K562 (cell line): ENCODE data around the gene C12orf42. TPM values are rescaled to one million over a fixed set of nuclear protein-coding genes. Genes with fewer than 3 reads are reported as not detected.

Experiments
- BRD9 ChIP-seq: fragments of 450-650 bp; IDR thresholded peaks from 2 replicates; pipeline ENCODE4 v1.6.1; 2018; ENCODE audit warnings: low read depth; ENCODE audit not compliant: partially characterized antibody
- CAMTA2 ChIP-seq: fragments of 250-450 bp; sonication (Bioruptor Pico); conservative IDR thresholded peaks from 2 replicates; pipeline ENCODE4 v1.5.1; 2022
- CBX5 ChIP-seq: IDR thresholded peaks from 2 replicates; pipeline ENCODE4 v1.6.1; 2014; ENCODE audit warnings: low read depth, borderline replicate concordance
- KDM2B ChIP-seq: fragments of 250-450 bp; sonication (Bioruptor Pico); IDR thresholded peaks from 2 replicates; pipeline ENCODE4 v1.8.0; 2021; ENCODE audit warnings: mild to moderate bottlenecking, moderate library complexity
- RBM15 ChIP-seq: fragments of 200-400 bp; formaldehyde crosslinking; IDR thresholded peaks from 2 replicates; pipeline ENCODE4 v1.6.1; 2018; ENCODE audit warnings: mild to moderate bottlenecking, low read length, moderate library complexity; ENCODE audit not compliant: insufficient read depth
- USF1 ChIP-seq: sonication (generic); formaldehyde crosslinking; IDR thresholded peaks from 2 replicates; pipeline ENCODE4 v1.9.0; 2022; ENCODE audit warnings: mild to moderate bottlenecking, missing genetic modification reagents
- ZBTB26 ChIP-seq: fragments of 450-650 bp; formaldehyde crosslinking; IDR thresholded peaks from 2 replicates; pipeline ENCODE4 v1.4.0; 2022; ENCODE audit warnings: missing genetic modification characterization
- ZEB2 ChIP-seq: fragments of 450-650 bp; IDR thresholded peaks from 2 replicates; pipeline ENCODE4 v1.6.1; 2016
- ZNF518B ChIP-seq: fragments of 250-450 bp; sonication (Bioruptor Pico); IDR thresholded peaks from 2 replicates; pipeline ENCODE4 v1.5.0; 2021; ENCODE audit warnings: mild to moderate bottlenecking, moderate library complexity
- polyA plus RNA-seq, 8 experiments: library from polyadenylated mRNA; depleted of rRNA in 4 of 8; stranded (reverse) in 5 of 8; unstranded in 3 of 8; fragments of >200 nt; fragmentation: Nextera tagmentation in 2 of 8; fragmentation: Illumina TruSeq in 1 of 8; extraction: Ambion mirVana in 2 of 8; extraction: Trizol in 1 of 8; gene quantifications; 2 replicates each; pipeline versions ENCODE4 v1.2.1 to v1.2.3, GENCODE V29; 2011 to 2014; ENCODE audit warnings: inconsistent platforms in 1 of 8, missing spikeins in 1 of 8
- total RNA-seq, 7 experiments: library from RNA; depleted of rRNA in 6 of 7; stranded (reverse); fragments of >200 nt in 6 of 7; fragmentation: Illumina TruSeq in 2 of 7; extraction: Trizol in 2 of 7; gene quantifications; 2 replicates each; pipeline versions ENCODE4 v1.2.1 to v1.2.3, GENCODE V29; 2011 to 2021; ENCODE audit warnings: low replicate concordance in 1 of 7

Gene C12orf42
- total and polyA plus RNA-seq, 9 of the 15 experiments (the other 6 are each of a cell fraction or from before 2014, with no cell fraction given): not detected

GRCh38 chr12:103530307-103531066 lies 34.7 kb upstream of the C12orf42 start (continued):
- TF ChIP-seq ZNF518B (no peak), ZEB2 (no peak), KDM2B (no peak), CBX5 (no peak), ZBTB26 (CRISPR knock-in tag) (no peak), RBM15 (no peak), CAMTA2 (CRISPR knock-in tag) (no peak), BRD9 (no peak), USF1 (no peak)
